ENCODE results near the gene ZNF580. TPM values are rescaled to one million over a fixed set of nuclear protein-coding genes. Genes with fewer than 3 reads are reported as not detected.
A peak's percentile ranks its signal among the peaks of the same experiment; 100 is the strongest.

Gene ZNF580
- total RNA-seq, 1 experiment from 2014 or later = 32.0 TPM

GRCh38 chr19:55605207-55605636 is 35.6 kb upstream of the ZNF580 start (continued):
- TF ChIP-seq, protein P1, sequence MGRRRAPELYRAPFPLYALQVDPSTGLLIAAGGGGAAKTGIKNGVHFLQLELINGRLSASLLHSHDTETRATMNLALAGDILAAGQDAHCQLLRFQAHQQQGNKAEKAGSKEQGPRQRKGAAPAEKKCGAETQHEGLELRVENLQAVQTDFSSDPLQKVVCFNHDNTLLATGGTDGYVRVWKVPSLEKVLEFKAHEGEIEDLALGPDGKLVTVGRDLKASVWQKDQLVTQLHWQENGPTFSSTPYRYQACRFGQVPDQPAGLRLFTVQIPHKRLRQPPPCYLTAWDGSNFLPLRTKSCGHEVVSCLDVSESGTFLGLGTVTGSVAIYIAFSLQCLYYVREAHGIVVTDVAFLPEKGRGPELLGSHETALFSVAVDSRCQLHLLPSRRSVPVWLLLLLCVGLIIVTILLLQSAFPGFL (CRISPR knock-in tag; IDR thresholded peaks at IDR 0.05; ENCODE audit: borderline replicate concordance) = no peak

GRCh38 chr19:55605637-55606470 is 34.9 kb upstream of the ZNF580 start, which contains the start of gene ZNF865:
Gene ZNF865 (plus strand): TSS chr19:55605647. CDS start chr19:55613619, 7,972 bp downstream.
- peaks cover 22% of the 10 kb centered on the region for H3K36me3 Mint-ChIP-seq
- TF ChIP-seq HMGA2 (CRISPR knock-in tag; IDR thresholded peaks at IDR 0.05) (no peak), ATF1 (CRISPR knock-in tag; IDR thresholded peaks at IDR 0.05) (no peak), STAT6 (CRISPR knock-in tag; conservative IDR thresholded peaks at IDR 0.05; ENCODE audit: low read depth) (no peak), CTCF (IDR thresholded peaks at IDR 0.05) (0 out of 2 replicates have a peak, but pooled peaks have one; percentile 14), ZNF416 (CRISPR knock-in tag; IDR thresholded peaks at IDR 0.05) (no peak)
- peak; percentile 81 for DNase-seq (ENCODE audit: low spot score)
- H3K4me1 Mint-ChIP-seq = peaks cover 27% of the 10 kb centered on the region
- peak within 1 kb of the TSS; percentile 98 for H3K4me3 Mint-ChIP-seq
- peak within 1 kb of the TSS; percentile 99 for H3K27ac Mint-ChIP-seq
- H3K9me3 Mint-ChIP-seq = no peaks in the 10 kb centered on the region
- ChIA-PET CTCF (interaction anchor here (0.5 to 4.4 kb wide), 44 partner anchors 7 to 516 kb away, joined by 3 to 55 read pairs (median 4); partner anchors contain the start of genes CCDC106, ISOC2, U2AF2 and ZNF579), POLR2A (interaction anchor here (0.7 to 1.9 kb wide), 9 partner anchors 13 to 121 kb away, joined by 3 to 10 read pairs (median 5); partner anchors contain the start of genes NAT14 and ZNF784)
- peak; percentile 43 for ATAC-seq
- H3K27me3 Mint-ChIP-seq (ENCODE audit: low read depth) = no peaks in the 10 kb centered on the region

DNA sequence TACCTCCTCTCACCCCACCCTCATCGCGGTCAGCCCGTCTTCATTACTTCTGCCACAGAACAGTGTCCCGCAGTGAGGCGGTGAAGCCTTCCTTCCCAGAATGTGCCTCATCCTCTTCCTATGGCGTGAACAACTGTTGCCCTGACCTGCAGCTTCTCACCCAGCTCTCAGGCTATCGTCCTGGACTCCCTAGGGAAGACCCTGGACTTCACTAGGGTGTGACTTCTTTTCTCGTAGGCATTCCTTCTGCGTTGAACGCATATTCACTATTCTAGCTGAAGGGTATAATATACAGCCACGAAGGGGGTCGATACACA is 34.4 kb upstream of the ZNF580 start:
- peak overlapping the region; percentile 99 for H3K27ac Mint-ChIP-seq
- no peaks in the 10 kb centered on the region for H3K27me3 Mint-ChIP-seq (ENCODE audit: low read depth)
- no peaks in the 10 kb centered on the region for H3K9me3 Mint-ChIP-seq
- CTCF ChIA-PET = interaction anchor here (0.5 to 4.4 kb wide), 38 partner anchors 9 to 515 kb away, joined by 3 to 55 read pairs (median 5); partner anchors contain the start of genes CCDC106, ISOC2, U2AF2 and ZNF579
- POLR2A ChIA-PET = interaction anchor here (0.8 to 1.9 kb wide), 7 partner anchors 14 to 110 kb away, joined by 3 to 10 read pairs (median 5); partner anchors contain the start of gene ZNF784
- H3K4me3 Mint-ChIP-seq = peak overlapping the region; percentile 98
- ATAC-seq = no peak
- H3K4me1 Mint-ChIP-seq = peaks cover 21% of the 10 kb centered on the region
- H3K36me3 Mint-ChIP-seq = peaks cover 22% of the 10 kb centered on the region
- DNase-seq (ENCODE audit: low spot score) = no peak
- TF ChIP-seq SMAD3 (CRISPR knock-in tag; IDR thresholded peaks at IDR 0.05; ENCODE audit: borderline replicate concordance) = no peak
- TF ChIP-seq ERG (CRISPR knock-in tag; IDR thresholded peaks at IDR 0.05) = no peak
- no peak for TF ChIP-seq ZNF512 (CRISPR knock-in tag; IDR thresholded peaks at IDR 0.05; ENCODE audit: borderline replicate concordance)
- no peak for TF ChIP-seq GRHL2 (CRISPR knock-in tag; IDR thresholded peaks at IDR 0.05; ENCODE audit: insufficient replicate concordance, severe bottlenecking)
- TF ChIP-seq NR2C2 (CRISPR knock-in tag; IDR thresholded peaks at IDR 0.05) = no peak
- TF ChIP-seq, protein P2, sequence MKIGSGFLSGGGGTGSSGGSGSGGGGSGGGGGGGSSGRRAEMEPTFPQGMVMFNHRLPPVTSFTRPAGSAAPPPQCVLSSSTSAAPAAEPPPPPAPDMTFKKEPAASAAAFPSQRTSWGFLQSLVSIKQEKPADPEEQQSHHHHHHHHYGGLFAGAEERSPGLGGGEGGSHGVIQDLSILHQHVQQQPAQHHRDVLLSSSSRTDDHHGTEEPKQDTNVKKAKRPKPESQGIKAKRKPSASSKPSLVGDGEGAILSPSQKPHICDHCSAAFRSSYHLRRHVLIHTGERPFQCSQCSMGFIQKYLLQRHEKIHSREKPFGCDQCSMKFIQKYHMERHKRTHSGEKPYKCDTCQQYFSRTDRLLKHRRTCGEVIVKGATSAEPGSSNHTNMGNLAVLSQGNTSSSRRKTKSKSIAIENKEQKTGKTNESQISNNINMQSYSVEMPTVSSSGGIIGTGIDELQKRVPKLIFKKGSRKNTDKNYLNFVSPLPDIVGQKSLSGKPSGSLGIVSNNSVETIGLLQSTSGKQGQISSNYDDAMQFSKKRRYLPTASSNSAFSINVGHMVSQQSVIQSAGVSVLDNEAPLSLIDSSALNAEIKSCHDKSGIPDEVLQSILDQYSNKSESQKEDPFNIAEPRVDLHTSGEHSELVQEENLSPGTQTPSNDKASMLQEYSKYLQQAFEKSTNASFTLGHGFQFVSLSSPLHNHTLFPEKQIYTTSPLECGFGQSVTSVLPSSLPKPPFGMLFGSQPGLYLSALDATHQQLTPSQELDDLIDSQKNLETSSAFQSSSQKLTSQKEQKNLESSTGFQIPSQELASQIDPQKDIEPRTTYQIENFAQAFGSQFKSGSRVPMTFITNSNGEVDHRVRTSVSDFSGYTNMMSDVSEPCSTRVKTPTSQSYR (CRISPR knock-in tag; IDR thresholded peaks at IDR 0.05) = no peak
- no peak for TF ChIP-seq USF1 (CRISPR knock-in tag; IDR thresholded peaks at IDR 0.05)
- TF ChIP-seq, protein P3, sequence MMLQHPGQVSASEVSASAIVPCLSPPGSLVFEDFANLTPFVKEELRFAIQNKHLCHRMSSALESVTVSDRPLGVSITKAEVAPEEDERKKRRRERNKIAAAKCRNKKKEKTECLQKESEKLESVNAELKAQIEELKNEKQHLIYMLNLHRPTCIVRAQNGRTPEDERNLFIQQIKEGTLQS (CRISPR knock-in tag; conservative IDR thresholded peaks at IDR 0.05) = no peak
- TF ChIP-seq ZNF671 (CRISPR knock-in tag; IDR thresholded peaks at IDR 0.05) = no peak

Measured in WTC11 (cell line).